Skeletal muscle satellite cell (primary cell): ENCODE results near the gene LMX1B.
"Not testable (repeated sequence)": the region's sequence is repeated elsewhere in the genome, so short reads cannot be mapped to it uniquely, and the experiment has no call there.

Experiments used
- H3K27me3 ChIP-seq: 2 replicates; pipeline ENCODE4 v1.7.0; 2013; ENCODE audit warnings: low read length; ENCODE audit not compliant: control insufficient read depth, insufficient read depth
- H3K36me3 ChIP-seq: 2 replicates; pipeline ENCODE4 v1.7.0; 2013; ENCODE audit warnings: mild to moderate bottlenecking, control low read depth, low read length; ENCODE audit not compliant: insufficient read depth
- H3K4me1 ChIP-seq: 2 replicates; pipeline ENCODE4 v1.7.0; 2013; ENCODE audit warnings: low read length; ENCODE audit not compliant: control insufficient read depth, insufficient read depth
- H3K4me2 ChIP-seq: 2 replicates; pipeline ENCODE4 v1.7.0; 2013; ENCODE audit warnings: mild to moderate bottlenecking, low read length
- H3K4me3 ChIP-seq: 2 replicates; pipeline ENCODE4 v1.7.0; 2013; ENCODE audit warnings: low read length
- H3K9ac ChIP-seq: 2 replicates; pipeline ENCODE4 v1.7.0; 2013; ENCODE audit warnings: mild to moderate bottlenecking, low read depth, low read length, moderate library complexity
- H3K9me3 ChIP-seq: replicated peaks from 2 replicates; pipeline ENCODE4 v1.7.0; 2013; ENCODE audit warnings: mild to moderate bottlenecking, control low read depth, low read length

LMX1B gene

GRCh38 chr9:126704892-126705766 lies 91.4 kb downstream of the LMX1B start:
- no peaks in the 10 kb centered on the region for H3K9me3 ChIP-seq
- no peaks in the 10 kb centered on the region for H3K36me3 ChIP-seq
- H3K4me1 ChIP-seq: peaks cover 12% of the 10 kb centered on the region
- no peak overlapping the region for H3K4me3 ChIP-seq
- peaks cover 62% of the 10 kb centered on the region for H3K27me3 ChIP-seq
- H3K4me2 ChIP-seq: peak overlapping the region; percentile 77
- H3K9ac ChIP-seq: no peak overlapping the region

GRCh38 chr9:126705767-126706697 lies 92.3 kb downstream of the LMX1B start:
- H3K36me3 ChIP-seq: no peaks in the 10 kb centered on the region
- peaks cover 12% of the 10 kb centered on the region for H3K4me1 ChIP-seq
- H3K9me3 ChIP-seq: no peaks in the 10 kb centered on the region
- H3K4me3 ChIP-seq: no peak overlapping the region
- peaks cover 63% of the 10 kb centered on the region for H3K27me3 ChIP-seq
- H3K4me2 ChIP-seq: peak overlapping the region; percentile 77
- H3K9ac ChIP-seq: no peak overlapping the region

- Histone ChIP-seq H3K4me1 (peaks cover 12% of the 10 kb centered on the region), H3K9ac (no peak overlapping the region), H3K4me2 (no peak overlapping the region), H3K36me3 (no peaks in the 10 kb centered on the region), H3K9me3 (no peaks in the 10 kb centered on the region), H3K27me3 (peaks cover 57% of the 10 kb centered on the region), H3K4me3 (no peak overlapping the region)
Measured at GRCh38 chr9:126706698-126707053, 92.9 kb downstream of the LMX1B start.

- H3K27me3 ChIP-seq: peaks cover 53% of the 10 kb centered on the region
- no peaks in the 10 kb centered on the region for H3K36me3 ChIP-seq
- H3K4me1 ChIP-seq: peaks cover 12% of the 10 kb centered on the region
- no peak overlapping the region for H3K4me2 ChIP-seq
- no peak overlapping the region for H3K9ac ChIP-seq
- no peaks in the 10 kb centered on the region for H3K9me3 ChIP-seq
- no peak overlapping the region for H3K4me3 ChIP-seq
Measured at GRCh38 chr9:126707083-126707482, 93.4 kb downstream of the LMX1B start.

- Histone ChIP-seq H3K4me1 (peaks cover 12% of the 10 kb centered on the region), H3K27me3 (peaks cover 47% of the 10 kb centered on the region)
- not testable (repeated sequence) for H3K4me3 ChIP-seq, H3K4me2 ChIP-seq, H3K9ac ChIP-seq, H3K9me3 ChIP-seq, H3K36me3 ChIP-seq
Measured at GRCh38 chr9:126707712-126708111, 94.0 kb downstream of the LMX1B start.

DNA sequence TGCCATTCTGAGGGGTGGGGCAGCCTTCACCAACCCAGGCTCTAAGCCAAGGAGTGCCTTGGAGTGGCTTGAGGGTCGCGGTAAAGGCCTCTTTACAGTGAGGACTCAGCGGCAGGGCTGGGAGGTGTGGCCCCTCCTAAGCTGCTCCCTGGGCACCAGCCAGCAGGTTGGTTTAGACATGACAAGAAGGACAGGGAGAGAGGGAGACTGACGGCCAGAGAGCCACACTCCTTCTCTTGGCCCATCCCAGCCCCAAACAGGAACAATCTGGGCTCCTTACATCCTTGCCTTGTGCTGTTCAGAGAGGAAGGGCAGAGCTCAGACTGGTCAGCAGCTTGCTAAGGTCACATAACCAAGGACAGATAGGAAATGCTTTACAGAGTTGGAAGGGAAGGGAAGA lies 94.5 kb downstream of the LMX1B start:
- H3K4me1 ChIP-seq: peaks cover 12% of the 10 kb centered on the region
- H3K4me3 ChIP-seq: no peak overlapping the region
- H3K4me2 ChIP-seq: no peak overlapping the region
- H3K27me3 ChIP-seq: peaks cover 43% of the 10 kb centered on the region
- H3K36me3 ChIP-seq: no peaks in the 10 kb centered on the region
- H3K9me3 ChIP-seq: no peaks in the 10 kb centered on the region
- no peak overlapping the region for H3K9ac ChIP-seq

DNA sequence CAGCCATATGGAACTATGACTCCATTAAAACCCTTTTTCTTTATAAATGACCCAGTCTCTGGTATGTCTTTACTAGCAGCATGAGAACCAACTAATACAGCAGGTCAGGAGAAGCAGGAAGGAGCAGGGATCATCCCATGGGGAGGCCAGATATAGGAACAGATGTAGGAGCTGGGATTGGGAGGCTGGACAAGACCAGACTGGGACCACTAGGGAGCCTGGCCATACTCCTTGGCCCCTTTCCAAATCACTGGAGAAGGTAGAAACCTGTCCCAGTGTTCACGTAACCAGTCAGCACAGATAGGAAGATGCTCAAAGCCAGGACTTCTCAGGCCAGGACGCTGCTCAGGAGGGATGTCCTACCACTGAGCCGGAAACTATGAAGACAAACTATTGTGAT lies 95.5 kb downstream of the LMX1B start:
- Histone ChIP-seq H3K4me2 (no peak overlapping the region), H3K4me3 (no peak overlapping the region), H3K36me3 (no peaks in the 10 kb centered on the region)

DNA sequence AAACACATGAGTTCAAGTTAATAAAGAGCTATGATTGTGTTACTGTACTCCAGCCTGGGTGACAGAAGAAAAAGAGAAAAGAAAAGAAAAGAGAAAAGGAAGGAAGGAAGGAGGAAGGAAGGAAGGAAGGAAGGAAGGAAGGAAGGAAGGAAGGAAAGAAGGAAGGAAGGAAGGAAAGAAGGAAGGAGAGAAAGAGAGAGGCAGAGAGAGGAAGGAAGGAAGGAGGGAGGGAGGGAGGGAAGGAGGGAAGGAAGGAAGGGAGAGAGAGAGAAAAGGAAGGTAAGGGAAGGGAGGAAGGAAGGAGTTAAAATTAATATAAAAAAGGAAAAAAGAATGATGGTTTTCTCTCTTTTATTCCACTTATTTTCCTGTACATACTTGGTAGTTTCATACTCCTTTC lies 101.7 kb downstream of the LMX1B start:
- Histone ChIP-seq H3K9me3 (no peaks in the 10 kb centered on the region), H3K4me1 (no peaks in the 10 kb centered on the region), H3K4me3 (no peak overlapping the region), H3K9ac (no peak overlapping the region), H3K36me3 (no peaks in the 10 kb centered on the region), H3K4me2 (no peak overlapping the region), H3K27me3 (peaks cover 35% of the 10 kb centered on the region)

More for the DNA sequence above, 95.5 kb downstream of the LMX1B start:
- H3K27me3 ChIP-seq: peaks cover 42% of the 10 kb centered on the region
- peaks cover 9% of the 10 kb centered on the region for H3K4me1 ChIP-seq
- H3K9me3 ChIP-seq: no peaks in the 10 kb centered on the region
- H3K9ac ChIP-seq: no peak overlapping the region

GRCh38 chr9:126717441-126717840 lies 103.7 kb downstream of the LMX1B start:
- not testable (repeated sequence) for H3K4me3 ChIP-seq, H3K4me1 ChIP-seq

GRCh38 chr9:126719618-126720031 lies 105.9 kb downstream of the LMX1B start:
- peaks cover 41% of the 10 kb centered on the region for H3K27me3 ChIP-seq
- H3K9me3 ChIP-seq: no peaks in the 10 kb centered on the region
- no peak overlapping the region for H3K4me3 ChIP-seq
- H3K4me1 ChIP-seq: no peaks in the 10 kb centered on the region
- no peak overlapping the region for H3K9ac ChIP-seq
- H3K36me3 ChIP-seq: no peaks in the 10 kb centered on the region
- no peak overlapping the region for H3K4me2 ChIP-seq

More at GRCh38 chr9:126717441-126717840, 103.7 kb downstream of the LMX1B start:
- not testable (repeated sequence) for H3K9me3 ChIP-seq, H3K36me3 ChIP-seq, H3K9ac ChIP-seq, H3K4me2 ChIP-seq
- H3K27me3 ChIP-seq: peaks cover 37% of the 10 kb centered on the region

DNA sequence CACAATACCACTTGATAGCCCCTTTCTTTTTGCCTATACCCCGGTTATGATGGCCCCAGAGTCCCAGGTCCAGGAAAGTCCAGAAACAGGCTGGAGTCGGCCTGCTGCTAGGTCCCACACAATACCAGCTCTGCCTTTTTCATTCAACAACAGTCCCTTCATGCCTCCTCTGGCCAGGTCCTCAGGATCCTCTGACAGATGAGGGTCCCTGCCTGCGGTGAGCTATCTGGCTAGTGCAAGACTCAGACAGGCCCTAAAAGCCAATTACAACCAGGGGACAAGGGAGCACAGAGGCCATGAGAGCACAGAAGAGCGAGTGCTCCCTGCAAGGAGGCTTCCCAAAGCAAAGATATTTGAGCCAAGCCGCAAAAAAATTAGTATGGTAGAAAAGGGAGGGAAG lies 106.3 kb downstream of the LMX1B start:
- Histone ChIP-seq H3K27me3 (peaks cover 42% of the 10 kb centered on the region), H3K4me3 (no peak overlapping the region), H3K9me3 (no peaks in the 10 kb centered on the region), H3K4me2 (no peak overlapping the region), H3K4me1 (no peaks in the 10 kb centered on the region), H3K9ac (no peak overlapping the region), H3K36me3 (no peaks in the 10 kb centered on the region)
